HG03135 (cell line): ENCODE results near the gene GOLGA8B.
"Not testable (repeated sequence)": the region's sequence is repeated elsewhere in the genome, so short reads cannot be mapped to it uniquely, and the experiment has no call there.

Experiments
- ATAC-seq: cut with Tn5 transposase; IDR thresholded peaks from one replicate; pipeline ENCODE4 v1.9.1; 2021; ENCODE audit warnings: mild to moderate bottlenecking, moderate library complexity; ENCODE audit not compliant: unreplicated experiment

GOLGA8B gene

GRCh38 chr15:34598799-34599585, 15.5 kb upstream of the GOLGA8B start:
- ATAC-seq, result no peak

GRCh38 chr15:34597316-34597715, 13.9 kb upstream of the GOLGA8B start:
- ATAC-seq, result no peak

GRCh38 chr15:34594361-34594760, 10.9 kb upstream of the GOLGA8B start:
- ATAC-seq, result no peak

- no peak for ATAC-seq
Measured at GRCh38 chr15:34591306-34591705, 7.9 kb upstream of the GOLGA8B start.

GRCh38 chr15:34588046-34588674, 4.7 kb upstream of the GOLGA8B start:
- no peak for ATAC-seq

GRCh38 chr15:34585966-34586365, 2.5 kb upstream of the GOLGA8B start:
- ATAC-seq, result not testable (repeated sequence)

GRCh38 chr15:34584996-34585395, 1.5 kb upstream of the GOLGA8B start:
- no peak for ATAC-seq

GRCh38 chr15:34584330-34584668, 848 bp upstream of the GOLGA8B start:
- no peak for ATAC-seq

- peak; percentile 43 for ATAC-seq
Measured at GRCh38 chr15:34582461-34583371, 735 bp downstream of the GOLGA8B start.

- ATAC-seq, result not testable (repeated sequence)
Measured at GRCh38 chr15:34581687-34582460, 1.6 kb downstream of the GOLGA8B start.

- no peak for ATAC-seq
Measured at GRCh38 chr15:34581043-34581365, 2.4 kb downstream of the GOLGA8B start.

- not testable (repeated sequence) for ATAC-seq
Measured at GRCh38 chr15:34580251-34581042, 3.0 kb downstream of the GOLGA8B start.

- no peak for ATAC-seq
Measured at GRCh38 chr15:34578283-34578674, 5.2 kb downstream of the GOLGA8B start.

- not testable (repeated sequence) for ATAC-seq
Measured at GRCh38 chr15:34577658-34578282, 5.7 kb downstream of the GOLGA8B start.

- not testable (repeated sequence) for ATAC-seq
Measured at GRCh38 chr15:34575035-34575434, 8.4 kb downstream of the GOLGA8B start.

- not testable (repeated sequence) for ATAC-seq
Measured at GRCh38 chr15:34572921-34573320, 10.5 kb downstream of the GOLGA8B start.

- not testable (repeated sequence) for ATAC-seq
Measured at GRCh38 chr15:34572019-34572641, 11.3 kb downstream of the GOLGA8B start.

GRCh38 chr15:34569670-34570396, 13.6 kb downstream of the GOLGA8B start:
- ATAC-seq, result not testable (repeated sequence)
